ENCODE results near the gene CD93.

Gene CD93

DNA sequence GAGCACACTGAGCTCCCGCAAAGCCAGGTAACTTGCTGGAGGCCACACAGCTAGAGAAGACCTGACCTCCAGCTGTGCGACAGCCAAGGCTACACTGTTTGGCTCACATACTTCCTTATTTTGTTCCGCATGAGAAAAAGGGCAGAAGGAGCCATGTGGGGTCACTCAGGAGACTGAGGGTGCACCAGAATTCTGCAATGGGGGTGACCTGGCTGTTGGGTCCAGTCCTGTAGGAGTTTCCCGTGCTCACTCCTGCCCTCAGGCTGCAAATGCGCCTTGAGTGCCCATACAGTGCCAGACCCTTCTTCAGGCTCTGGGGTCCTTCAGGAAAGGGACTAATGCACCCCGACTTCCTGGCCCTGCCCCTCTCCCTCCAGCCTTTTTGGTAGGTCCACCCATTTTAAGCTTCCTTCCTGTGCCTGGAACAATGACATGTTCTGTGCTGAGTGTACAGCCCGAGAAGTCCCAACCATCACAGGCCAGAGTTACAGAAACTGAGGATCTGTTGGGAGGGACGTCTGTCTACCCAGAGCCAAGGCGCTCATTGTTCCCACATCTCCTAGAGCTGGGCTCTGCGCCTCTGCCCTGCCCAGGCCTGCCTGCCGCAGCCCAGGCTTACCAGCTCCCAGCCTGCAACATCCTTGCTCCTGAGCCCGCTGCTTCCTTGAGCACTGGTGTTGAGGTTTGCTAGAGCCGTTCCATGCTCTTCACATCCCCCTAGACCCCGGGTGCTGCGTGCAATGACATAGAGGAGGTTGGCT, 33.5 kb upstream of the CD93 start:
- no peak for DNase-seq

DNA sequence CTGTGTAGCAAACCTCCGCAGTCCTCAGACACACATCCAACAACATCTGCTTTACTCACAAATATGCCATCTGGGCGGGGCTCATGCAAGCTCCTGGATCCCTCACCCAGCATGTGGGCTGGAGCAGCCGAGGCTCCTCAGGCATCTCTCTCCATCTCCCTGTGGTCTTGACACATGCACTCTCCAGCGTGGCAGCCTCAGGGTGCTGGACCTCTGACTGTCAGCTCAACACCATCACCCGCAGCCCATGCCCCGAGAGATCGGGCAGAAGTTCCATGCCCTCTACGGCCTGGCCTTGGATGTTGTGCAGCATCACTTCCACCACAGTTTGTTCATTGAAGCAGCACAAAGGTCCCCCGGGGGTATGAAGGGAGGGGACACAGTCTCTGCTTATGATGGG, 32.6 kb upstream of the CD93 start:
- DNase-seq = no peak

DNA sequence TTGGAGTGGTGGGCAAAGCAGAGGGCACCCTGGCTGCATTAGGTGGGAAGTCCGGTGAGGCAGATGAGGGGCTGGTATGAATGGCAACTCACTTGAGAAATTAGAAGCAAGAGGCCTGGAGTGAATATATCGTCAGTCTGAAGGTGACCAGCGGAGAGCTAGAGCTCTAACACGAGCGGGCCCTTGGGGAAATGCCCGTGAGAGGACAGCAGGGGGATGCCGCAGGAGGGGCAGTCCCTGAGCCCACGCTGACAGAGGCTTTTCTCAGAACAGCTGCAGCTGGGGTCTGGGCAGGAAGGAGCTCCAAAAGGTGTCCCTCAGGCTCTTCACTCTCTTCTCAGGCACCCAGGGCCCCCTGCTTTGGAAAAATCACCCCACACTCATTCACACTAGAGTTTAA, 32.0 kb upstream of the CD93 start:
- no peak for DNase-seq

DNA sequence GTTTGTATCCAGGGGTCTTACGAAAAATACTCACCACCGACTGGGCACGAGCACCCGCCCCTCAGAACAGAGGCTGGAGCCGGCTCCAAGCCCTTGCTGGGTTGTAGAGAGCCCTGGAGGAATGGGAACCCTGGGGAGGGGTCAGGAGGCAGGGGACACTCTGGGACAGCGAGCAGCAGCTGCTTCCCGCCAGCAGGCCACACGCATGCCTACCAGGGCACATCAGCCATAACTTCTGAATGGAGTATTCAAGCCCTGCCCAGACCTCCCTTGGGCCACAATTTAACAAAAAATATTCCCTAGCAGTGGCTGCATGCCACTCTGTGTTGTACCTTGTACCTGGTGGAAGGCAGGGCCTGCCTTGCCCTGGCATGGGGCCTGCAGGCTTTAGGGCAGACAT, 31.6 kb upstream of the CD93 start:
- no peak for DNase-seq

DNA sequence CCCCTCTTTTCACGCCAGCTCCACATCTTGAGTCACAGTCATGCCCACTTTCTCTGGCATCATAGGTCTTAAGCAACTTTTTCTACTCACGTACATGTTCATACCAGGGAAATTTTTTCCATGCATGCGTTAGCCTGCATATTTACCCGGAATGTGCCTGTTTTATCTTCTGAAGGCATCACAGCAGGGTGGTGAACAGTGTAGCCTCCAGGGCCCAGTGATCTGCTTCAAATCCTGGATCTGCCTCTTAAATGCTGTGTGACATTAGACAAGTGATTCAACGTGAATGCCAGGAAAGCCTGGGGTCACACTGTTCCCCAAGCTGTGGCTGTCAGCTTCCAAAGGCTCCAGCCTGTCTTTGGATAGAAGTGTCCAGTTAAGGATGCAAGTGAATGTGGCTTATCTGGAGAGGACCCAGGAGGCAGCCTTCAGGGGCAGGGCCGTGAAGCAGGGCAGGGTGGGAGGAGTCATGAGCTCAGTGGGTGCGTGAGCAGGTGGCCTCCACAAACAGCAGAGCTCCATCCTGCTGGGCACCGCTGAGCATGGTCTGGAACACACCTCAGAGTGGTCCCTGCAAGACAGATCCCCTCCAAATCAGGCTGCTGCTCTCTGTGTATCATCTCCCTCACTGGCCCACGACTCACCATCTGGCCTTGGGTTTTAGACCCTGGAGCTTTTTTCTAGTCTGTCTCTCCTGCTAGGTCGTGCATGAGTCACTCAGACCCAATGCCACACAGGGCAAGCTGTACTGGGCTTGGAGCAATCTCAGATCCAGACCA, 30.4 kb upstream of the CD93 start:
- peak; percentile 85 for DNase-seq

DNA sequence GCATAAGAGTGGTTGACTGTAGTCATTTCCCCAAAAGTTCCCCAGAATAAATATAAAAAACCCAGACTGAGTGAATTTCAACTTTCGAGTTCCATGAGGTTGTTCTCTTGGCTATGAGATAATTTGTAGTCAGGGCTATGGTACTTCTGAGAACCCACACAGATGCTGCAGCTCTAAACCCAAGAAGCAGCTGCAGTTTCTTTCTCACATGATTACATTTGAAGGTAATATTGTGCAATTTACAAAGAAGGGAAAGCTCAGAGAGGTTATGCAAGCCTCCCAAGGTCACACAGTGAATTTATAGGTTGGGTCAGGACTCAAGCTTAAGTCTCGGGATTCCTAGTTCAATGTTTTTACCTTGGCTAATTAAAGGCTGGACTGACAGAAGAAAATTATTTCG, 29.7 kb upstream of the CD93 start:
- DNase-seq = no peak

DNA sequence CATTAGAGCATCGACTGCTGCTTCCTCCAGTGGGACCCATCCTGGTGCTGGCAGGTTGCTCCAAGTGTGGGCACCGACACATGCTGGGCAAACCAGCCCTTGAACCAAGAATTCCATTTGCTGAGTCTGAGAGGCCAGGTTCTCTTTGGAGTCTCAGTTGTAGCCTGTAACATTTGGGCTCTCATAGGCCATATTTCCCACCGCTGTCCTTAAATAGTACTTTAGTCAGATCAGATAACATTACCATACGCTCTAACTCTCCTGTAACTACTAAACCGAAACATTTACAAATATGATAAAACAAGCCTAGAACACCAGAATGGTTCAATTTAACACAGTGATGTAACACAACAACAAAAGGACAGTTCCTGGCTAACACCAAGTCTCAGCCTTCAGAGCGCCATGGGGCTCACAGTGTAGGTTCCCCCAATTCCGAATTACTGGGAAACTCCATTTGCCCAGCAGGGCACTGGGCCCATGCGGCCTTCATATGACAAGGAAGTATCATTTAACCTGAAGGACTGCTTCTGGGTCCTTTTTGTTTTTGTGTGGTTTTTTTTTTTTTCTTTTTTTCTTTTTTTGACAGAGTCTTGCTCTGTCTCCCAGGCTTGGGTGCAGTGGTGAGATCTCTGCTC, 28.4 kb upstream of the CD93 start:
- peak; percentile 60 for DNase-seq

DNA sequence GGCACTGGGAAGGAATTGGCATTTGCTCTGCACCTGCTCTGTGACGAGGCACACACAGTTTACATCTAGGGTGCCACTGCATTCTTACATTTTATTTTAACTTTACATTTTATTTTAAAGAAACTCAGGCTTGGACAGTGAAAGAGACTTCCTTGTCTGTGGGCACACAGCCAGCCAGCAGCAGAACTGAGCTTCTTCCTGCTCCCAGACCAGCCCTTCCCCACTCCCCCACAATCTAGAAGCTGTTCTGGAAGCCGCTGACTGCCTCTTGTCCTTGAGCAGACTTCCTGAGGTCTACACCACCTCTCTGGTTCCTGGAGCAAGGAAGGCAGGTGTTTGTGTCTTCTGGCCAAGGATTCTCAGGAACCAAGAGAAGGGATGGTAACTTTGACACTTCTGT, 27.9 kb upstream of the CD93 start:
- DNase-seq = no peak

DNA sequence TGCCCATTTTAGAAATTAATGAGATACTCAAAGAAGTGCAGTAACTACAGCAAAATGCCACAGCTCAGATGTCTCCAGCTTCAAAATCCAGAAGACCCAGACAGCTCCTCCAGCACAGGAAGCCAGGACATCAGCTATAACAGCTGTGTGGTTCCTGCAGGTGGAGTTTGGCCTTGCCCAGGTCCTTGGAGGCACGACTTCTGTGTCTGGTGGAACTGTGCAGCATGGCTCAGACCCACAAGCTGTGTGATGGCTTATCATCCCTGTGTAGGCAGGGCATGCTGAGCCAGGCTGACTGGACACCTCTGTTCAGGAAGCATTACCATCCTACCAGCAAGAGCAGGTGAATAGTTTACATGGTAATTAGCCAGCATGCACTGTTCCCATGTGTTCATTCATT, 26.5 kb upstream of the CD93 start:
- peak; percentile 85 for DNase-seq

DNA sequence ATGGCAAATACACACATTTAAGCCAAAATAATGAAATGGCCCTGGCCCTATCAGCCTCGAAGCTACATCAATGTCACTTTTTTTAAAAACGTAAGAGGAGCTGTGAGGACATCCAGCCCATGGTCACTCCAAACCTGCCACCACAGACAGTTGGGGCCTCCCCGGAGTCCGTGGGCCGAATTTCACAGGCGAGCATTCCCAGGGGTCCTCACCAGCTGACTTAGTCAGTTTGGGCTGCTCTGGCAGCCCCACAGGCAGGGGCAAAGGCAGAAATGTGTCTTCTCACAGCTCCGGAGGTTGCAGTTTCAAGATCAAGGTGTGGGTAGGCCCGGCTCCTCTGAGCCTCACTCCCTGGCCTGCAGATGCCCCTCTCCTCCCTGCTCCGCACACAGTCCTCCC, 25.8 kb upstream of the CD93 start:
- DNase-seq = no peak

DNA sequence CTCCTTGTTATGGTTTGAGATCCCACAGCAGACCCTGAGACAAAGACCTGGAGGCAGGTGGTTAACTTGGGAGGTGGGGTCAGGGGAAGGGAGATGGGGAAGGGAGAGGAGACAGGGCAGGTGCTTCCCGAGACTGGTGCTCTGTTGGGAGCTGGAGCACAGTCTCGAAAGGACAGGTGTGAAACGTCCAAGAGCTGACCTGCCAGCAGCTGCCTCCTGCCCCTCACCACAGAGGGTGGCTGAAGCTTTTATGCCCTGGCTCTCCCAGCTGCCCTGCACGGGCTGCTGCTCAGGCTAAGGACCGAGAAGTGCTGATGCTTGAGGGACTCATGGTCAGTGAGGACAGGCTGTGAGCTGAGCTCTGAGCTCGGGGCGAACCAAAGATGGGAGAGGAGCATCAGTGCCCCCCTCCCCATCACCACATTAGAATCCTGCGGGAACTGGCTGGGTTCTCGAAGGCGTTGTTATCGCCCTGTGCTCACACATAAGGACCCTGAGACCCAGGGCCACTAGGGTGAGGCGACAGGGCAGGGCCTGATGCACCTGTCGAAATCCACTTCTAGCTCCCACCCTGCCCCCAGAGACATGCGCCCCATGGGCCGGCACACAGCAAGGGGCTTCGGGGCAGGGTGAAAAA, 25.3 kb upstream of the CD93 start:
- DNase-seq = peak; percentile 96

DNA sequence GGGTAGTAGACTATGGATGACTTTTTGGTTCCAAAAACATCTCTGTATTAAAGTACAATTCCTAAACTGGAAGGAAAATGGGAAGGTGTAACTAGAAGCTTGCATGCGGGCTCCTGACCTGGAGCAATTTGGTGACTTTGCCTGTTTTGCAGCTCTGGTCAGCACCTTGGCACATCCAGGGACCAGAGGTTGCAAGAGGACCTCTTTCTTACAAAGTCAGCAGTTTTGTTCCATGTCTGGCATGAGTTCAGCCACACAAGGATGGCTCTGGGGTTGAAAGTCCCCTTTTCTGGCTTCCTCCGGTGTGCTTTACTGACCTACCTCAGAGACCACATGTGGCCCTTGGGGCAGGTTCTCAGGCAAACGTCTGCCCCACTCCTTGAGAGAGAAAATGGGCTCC, 22.7 kb upstream of the CD93 start:
- no peak for DNase-seq

DNA sequence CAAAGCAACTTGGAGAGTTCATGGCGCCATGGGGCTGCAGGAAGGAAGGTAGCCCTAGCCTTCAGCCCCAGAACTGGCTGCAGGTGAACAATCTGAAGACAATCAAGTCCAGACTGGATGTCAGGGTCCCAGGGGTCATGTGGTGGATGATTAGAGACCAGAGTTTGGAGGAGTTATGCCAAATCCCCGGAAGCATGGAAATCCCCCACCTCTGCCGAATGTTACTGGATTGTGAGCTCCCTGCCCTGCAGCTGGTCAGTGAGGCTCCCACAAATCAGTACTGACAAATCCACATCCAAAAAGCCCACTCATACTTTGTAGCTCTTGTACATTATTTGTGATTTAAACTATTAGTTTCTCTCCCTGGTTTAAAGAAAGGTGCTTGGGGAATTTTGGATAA, 21.3 kb upstream of the CD93 start:
- no peak for DNase-seq

DNA sequence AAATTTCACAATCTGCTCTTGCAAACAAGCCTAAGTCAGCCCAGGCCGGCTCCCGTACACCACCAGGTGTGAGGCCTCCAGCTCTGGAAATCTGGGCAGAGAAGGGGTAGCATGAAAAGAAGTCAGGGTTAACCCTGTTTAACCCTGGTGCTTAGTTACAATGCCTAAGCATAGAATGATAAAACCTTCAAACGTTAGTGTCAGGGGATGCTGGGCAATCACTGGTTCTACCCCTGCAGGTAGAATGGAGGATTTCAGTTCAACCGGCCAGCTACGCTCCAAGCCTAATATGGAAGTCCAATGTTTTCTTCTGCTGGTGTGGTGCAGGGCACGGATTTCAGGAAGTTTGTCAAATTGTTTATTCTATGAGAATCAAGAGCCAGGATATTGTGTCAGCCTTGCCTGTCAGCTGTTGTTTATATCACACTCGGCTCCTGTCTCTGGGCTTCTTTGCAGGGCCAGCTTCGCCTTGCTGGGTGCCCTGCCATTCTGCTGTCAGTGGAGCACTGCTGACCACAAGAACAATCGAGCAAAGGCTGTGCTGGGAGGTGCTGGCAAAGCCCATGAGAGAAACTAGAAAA, 20.2 kb upstream of the CD93 start:
- peak; percentile 97 for DNase-seq

DNA sequence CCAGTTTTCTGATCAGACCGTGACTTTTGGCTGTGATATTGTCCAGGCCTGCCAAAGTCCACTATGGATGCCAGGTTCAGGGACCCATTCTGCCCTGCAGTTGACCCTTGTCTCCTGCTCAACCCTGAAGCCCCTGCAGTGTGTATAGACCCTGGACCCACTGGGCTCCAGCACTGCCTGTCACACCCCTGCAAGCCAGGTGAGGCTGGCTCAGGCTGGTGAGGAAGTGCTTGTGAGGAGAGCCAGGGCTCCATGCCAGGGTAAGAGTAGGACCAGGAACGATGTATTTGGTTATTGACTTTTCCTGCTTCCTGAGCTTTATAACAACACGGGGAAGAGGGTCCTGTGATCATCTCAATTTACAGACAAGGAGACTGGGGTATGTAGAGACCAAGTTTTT, 19.1 kb upstream of the CD93 start:
- DNase-seq = peak; percentile 62

DNA sequence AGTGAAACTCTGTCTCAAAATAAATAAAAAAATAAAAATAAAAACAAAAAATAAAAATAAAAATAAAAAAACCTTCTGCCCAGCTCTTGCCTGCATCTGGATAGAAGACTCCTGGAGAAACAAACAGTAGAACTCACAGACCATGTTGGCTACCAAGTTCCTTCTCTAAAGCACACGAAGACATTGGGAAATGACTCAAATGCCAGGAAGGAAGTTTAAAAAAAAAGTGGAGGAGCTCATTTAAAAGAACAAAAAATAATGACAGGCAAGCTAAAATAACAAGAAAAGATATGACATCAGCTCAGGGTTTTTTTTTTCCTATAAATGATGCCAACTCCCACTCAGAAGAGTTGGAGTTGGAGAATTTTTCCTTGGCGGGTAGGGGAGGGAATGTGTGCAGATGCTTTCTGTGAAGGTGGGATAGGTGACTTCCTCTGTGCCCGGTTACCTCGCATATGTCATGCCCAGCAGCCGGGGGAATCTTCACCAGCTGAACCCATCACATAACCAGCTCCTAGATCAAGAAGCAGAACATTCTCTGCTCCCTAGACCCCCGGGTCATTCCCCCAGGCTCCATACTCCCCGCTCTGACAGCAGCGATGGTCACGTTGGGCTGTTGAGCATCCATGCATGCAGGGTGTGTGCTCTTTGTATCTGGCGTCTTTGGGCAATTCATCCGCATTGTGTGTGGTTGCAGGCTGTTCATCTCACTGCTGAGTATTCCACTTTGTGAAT, 17.3 kb upstream of the CD93 start:
- no peak for DNase-seq

DNA sequence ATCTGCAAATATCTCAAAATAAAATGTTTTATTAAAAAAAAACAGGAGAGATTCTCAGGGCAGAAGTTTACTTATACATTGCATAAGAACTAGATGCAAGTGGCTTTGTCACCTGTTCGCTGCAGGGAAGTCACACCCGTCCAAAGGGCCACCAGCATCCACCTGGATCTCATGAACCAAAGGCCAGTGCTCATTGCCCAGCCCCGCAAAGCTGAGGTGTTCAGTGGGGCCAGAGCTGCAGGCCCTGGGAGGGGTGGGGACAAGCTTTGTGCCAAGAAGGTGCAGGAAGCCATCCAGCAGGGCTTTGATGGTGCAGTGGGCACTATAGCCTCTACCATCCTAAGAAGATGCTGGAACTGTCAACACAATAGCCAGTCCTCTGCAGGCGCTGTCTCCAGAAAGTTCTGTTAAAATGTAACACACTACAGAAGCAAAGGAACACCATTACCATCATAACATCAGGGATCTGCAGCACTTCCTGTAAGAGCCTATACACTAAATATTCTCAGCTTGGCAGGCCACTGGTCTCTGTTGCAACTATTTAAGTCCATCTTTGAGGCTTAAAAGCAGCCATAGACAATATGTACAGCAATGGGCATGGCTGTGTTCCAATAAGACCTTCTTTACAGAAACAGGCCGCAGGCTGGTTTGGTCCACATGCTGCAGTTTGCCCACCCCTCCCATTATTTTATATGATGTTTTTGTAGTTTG, 15.7 kb upstream of the CD93 start:
- DNase-seq = no peak

DNA sequence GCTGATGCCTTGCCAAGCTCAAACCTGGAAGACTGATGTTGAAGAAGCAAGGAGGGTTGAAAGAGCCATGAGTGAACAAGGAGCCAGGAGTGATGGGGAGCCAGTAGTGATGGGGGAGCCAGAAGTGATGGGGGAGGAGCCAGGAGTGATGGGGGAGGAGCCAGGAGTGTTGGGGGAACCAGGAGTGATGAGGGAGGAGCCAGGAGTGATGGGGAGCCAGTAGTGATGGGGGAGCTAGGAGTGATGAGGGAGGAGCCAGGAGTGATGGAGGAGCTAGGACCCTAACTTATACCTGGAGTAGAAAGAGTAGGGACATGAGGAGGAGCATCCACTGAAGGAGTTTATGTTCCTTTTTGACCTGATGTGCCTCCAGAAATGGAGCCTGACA, 14.6 kb upstream of the CD93 start:
- no peak for DNase-seq

DNA sequence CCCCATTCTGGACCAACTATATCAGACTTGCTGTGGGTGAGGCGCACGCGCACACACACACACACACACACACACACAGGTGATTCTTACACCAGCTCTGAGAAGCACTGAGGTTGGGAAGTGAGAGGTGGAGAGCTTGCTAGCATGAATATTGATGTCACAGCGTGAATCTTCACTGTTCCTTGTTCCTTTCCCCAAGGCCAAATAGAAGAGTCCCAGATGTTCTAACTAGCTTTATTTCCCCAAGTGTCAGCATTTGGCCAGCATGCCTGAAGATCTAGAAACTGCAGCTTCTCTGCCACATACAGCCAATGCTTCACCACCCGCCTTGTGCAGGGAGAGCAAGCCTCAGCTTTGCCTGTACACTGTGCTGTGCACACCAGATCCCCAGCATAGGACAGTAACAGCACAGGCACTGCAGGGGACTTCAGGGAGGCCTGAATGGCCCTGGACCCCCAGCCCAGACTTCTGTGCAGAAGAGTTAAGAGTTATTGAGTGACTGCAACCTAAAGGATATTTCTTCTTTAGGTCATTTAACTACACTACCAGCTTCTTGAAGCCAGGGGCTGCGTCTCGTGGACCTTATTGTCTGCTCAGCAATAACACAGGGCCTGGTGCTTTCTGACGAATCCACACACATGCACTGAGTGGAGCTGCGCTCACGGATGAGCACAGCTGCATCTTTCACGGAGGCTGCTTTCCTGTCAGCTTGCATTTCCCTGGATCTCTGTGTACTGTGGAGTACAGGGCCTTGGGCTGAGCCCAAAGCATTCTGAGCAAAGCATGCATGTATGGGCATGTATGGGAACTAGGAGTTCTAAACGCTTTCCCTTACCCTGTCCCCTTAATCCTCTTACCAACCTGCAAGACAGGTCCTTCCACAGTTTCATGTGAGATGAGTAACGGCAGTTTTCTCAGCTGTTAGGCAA, 13.9 kb upstream of the CD93 start:
- peak; percentile 51 for DNase-seq

Data from NCI-H510A treated with DMSO at 0.1 percent for 48 hours (cell line).